Stimulated activated CD4-positive, alpha-beta T cell treated with anti-CD3 and anti-CD28 coated beads, Interleukin-1b, Interleukin-23, amount 100 ng/mL, for 1 hour (primary cell): ENCODE measurements around the gene POLD4.

Experiments used
- DNase-seq, 2 donors: peaks; one replicate each; pipeline ENCODE4 v3.0.0-alpha.2; 2020; ENCODE audit warnings: low read depth in 2 of 2

POLD4 gene

GRCh38 chr11:67371189-67371910 lies 18.0 kb upstream of the POLD4 start:
- DNase-seq, result no peak

- no peak for DNase-seq
Measured at GRCh38 chr11:67370351-67371076, 17.2 kb upstream of the POLD4 start.

GRCh38 chr11:67369801-67370284 lies 16.5 kb upstream of the POLD4 start:
- DNase-seq, result no peak

- no peak for DNase-seq
Measured at GRCh38 chr11:67369275-67369674, 15.9 kb upstream of the POLD4 start.

GRCh38 chr11:67368621-67369020 lies 15.3 kb upstream of the POLD4 start:
- no peak for DNase-seq

- no peak for DNase-seq
Measured at GRCh38 chr11:67367761-67368227, 14.4 kb upstream of the POLD4 start.

- DNase-seq, result no peak
Measured at GRCh38 chr11:67366961-67367760, 13.8 kb upstream of the POLD4 start.

- DNase-seq, result no peak
Measured at GRCh38 chr11:67366546-67366945, 13.2 kb upstream of the POLD4 start.

- DNase-seq, result no peak
Measured at GRCh38 chr11:67365736-67366444, 12.5 kb upstream of the POLD4 start.

- DNase-seq, result no peak
Measured at GRCh38 chr11:67364783-67365722, 11.7 kb upstream of the POLD4 start.

GRCh38 chr11:67364169-67364568 lies 10.8 kb upstream of the POLD4 start:
- DNase-seq, result no peak

GRCh38 chr11:67357831-67358670 lies 4.7 kb upstream of the POLD4 start:
- DNase-seq, result no peak

GRCh38 chr11:67356864-67357561 lies 3.7 kb upstream of the POLD4 start:
- peak in 1 of 2 donors; percentile 29 for DNase-seq

GRCh38 chr11:67356387-67356863 lies 3.1 kb upstream of the POLD4 start:
- DNase-seq, result no peak

GRCh38 chr11:67355794-67356386 lies 2.5 kb upstream of the POLD4 start:
- DNase-seq, result no peak

- no peak for DNase-seq
Measured at GRCh38 chr11:67355023-67355793, 1.9 kb upstream of the POLD4 start.
